ENCODE results near the gene TMEM121B.

DNA sequence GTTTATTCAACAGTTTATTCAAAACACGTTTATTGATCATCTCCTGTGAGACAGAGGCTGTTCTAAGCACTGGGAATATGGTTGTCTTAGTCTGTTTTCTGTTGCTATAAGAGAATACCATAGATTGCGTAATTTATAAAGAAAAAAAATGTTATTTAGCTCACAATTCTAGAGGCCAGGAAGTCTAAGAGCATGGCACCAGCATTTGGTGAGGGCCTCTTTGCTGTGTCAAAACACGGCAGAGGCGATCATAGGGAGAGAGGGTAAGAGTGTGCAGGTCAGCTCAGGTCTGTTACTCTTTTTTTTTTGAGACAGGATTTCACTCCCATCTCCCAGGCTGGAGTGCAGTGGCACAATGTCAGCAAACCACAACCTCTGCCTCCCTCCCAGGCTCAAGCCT, 41.6 kb downstream of the TMEM121B start:
- TF ChIP-seq, protein P1, sequence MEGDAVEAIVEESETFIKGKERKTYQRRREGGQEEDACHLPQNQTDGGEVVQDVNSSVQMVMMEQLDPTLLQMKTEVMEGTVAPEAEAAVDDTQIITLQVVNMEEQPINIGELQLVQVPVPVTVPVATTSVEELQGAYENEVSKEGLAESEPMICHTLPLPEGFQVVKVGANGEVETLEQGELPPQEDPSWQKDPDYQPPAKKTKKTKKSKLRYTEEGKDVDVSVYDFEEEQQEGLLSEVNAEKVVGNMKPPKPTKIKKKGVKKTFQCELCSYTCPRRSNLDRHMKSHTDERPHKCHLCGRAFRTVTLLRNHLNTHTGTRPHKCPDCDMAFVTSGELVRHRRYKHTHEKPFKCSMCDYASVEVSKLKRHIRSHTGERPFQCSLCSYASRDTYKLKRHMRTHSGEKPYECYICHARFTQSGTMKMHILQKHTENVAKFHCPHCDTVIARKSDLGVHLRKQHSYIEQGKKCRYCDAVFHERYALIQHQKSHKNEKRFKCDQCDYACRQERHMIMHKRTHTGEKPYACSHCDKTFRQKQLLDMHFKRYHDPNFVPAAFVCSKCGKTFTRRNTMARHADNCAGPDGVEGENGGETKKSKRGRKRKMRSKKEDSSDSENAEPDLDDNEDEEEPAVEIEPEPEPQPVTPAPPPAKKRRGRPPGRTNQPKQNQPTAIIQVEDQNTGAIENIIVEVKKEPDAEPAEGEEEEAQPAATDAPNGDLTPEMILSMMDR (IDR thresholded peaks at IDR 0.05; ENCODE audit: insufficient read depth, low read depth, low read length) = no peak
- no peak for TF ChIP-seq EZH2 (IDR thresholded peaks at IDR 0.05; ENCODE audit: insufficient read depth, low read length)
